ENCODE results near the gene AARS1. TPM values are rescaled to one million over a fixed set of nuclear protein-coding genes. Genes with fewer than 3 reads are reported as not detected.

Gene AARS1
- polyA plus RNA-seq, 2 of the 4 experiments (the other 2 are of a cell fraction), result 134 to 344 TPM

- Histone ChIP-seq H3K9me3 (no peaks in the 10 kb centered on the region), H3K4me1 (no peaks in the 10 kb centered on the region), H3K4me2 (no peak overlapping the region), H3K4me3 (no peak overlapping the region), H3K27ac (no peak overlapping the region)
- ChIA-PET CTCF (interaction anchor here (1.1 kb wide), 1 partner anchor 9 kb away, joined by 3 read pairs; no protein-coding TSS in a partner anchor), POLR2A (no interaction called here)
- WGBS (ENCODE audit: missing lambda C conversion rate), result 96% methylated on average over 8 of the region's 10 CpGs
- no peak for DNase-seq (ENCODE audit: low read depth in 1 of 2, low spot score in 1 of 2)
- FAIRE-seq, result no peak
- no peak for ATAC-seq
- TF ChIP-seq BHLHE40 (IDR thresholded peaks at IDR 0.05; ENCODE audit: low read depth, low read length) (no peak), ZFP36 (IDR thresholded peaks at IDR 0.05; ENCODE audit: borderline replicate concordance, partially characterized antibody) (no peak), HOXB13 (CRISPR knock-in tag; IDR thresholded peaks at IDR 0.05; ENCODE audit: low read depth) (no peak), CTCF (IDR thresholded peaks at IDR 0.05) (no peak), PHF8 (IDR thresholded peaks at IDR 0.05; ENCODE audit: borderline replicate concordance, low read depth) (no peak), RFX5 (IDR thresholded peaks at IDR 0.05) (no peak), SMC3 (IDR thresholded peaks at IDR 0.05) (no peak), NPAS2 (CRISPR knock-in tag; IDR thresholded peaks at IDR 0.05; ENCODE audit: borderline replicate concordance) (no peak), HEYL (CRISPR knock-in tag; IDR thresholded peaks at IDR 0.05) (no peak)
Observed at GRCh38 chr16:70258946-70259345, 30.4 kb downstream of the AARS1 start.

GRCh38 chr16:70258065-70258464 lies 31.2 kb downstream of the AARS1 start:
- no peaks in the 10 kb centered on the region for H3K4me1 ChIP-seq
- no peak overlapping the region for H3K4me2 ChIP-seq
- H3K9me3 ChIP-seq, result no peaks in the 10 kb centered on the region
- ATAC-seq (no peak), DNase-seq (ENCODE audit: low read depth in 1 of 2, low spot score in 1 of 2) (no peak), FAIRE-seq (no peak)
- POLR2A ChIA-PET, result no interaction called here
- TF ChIP-seq SMC3 (IDR thresholded peaks at IDR 0.05) (no peak), NR3C1 (IDR thresholded peaks at IDR 0.05) (no peak), POLR2AphosphoS2 (conservative IDR thresholded peaks at IDR 0.05; ENCODE audit: low read length) (no peak), E2F6 (IDR thresholded peaks at IDR 0.05; ENCODE audit: borderline replicate concordance, low read depth) (no peak), HMGXB4 (CRISPR knock-in tag; IDR thresholded peaks at IDR 0.05; ENCODE audit: borderline replicate concordance) (no peak), TP53 (CRISPR knock-in tag; IDR thresholded peaks at IDR 0.05) (no peak), TFCP2L1 (CRISPR knock-in tag; IDR thresholded peaks at IDR 0.05) (no peak), CEBPB (IDR thresholded peaks at IDR 0.05) (no peak), SREBF2 (IDR thresholded peaks at IDR 0.05) (no peak), HDAC2 (IDR thresholded peaks at IDR 0.05) (no peak), CTCF (IDR thresholded peaks at IDR 0.05) (no peak), FOSB (CRISPR knock-in tag; IDR thresholded peaks at IDR 0.05) (no peak), FOXS1 (CRISPR knock-in tag; IDR thresholded peaks at IDR 0.05) (no peak), KDM5A (IDR thresholded peaks at IDR 0.05) (no peak), ZC3H11A (IDR thresholded peaks at IDR 0.05) (no peak)
- WGBS (ENCODE audit: missing lambda C conversion rate), result 96% methylated on average over 14 of the region's 14 CpGs
- no peak overlapping the region for H3K27ac ChIP-seq
- no peak overlapping the region for H3K4me3 ChIP-seq
- CTCF ChIA-PET, result interaction anchor here (1.1 kb wide), 1 partner anchor 9 kb away, joined by 3 read pairs; no protein-coding TSS in a partner anchor

All from A549 (cell line).